Activated naive CD8-positive, alpha-beta T cell (primary cell): ENCODE measurements around the gene ZNF578.
"Not testable (repeated sequence)": the region's sequence is repeated elsewhere in the genome, so short reads cannot be mapped to it uniquely, and the experiment has no call there.

Experiments used
- H3K27ac Mint-ChIP-seq: one replicate; pipeline ENCODE4 v1.8.0; 2021; ENCODE audit warnings: mixed read lengths
- H3K27me3 Mint-ChIP-seq: one replicate; pipeline ENCODE4 v1.8.0; 2021; ENCODE audit warnings: mixed read lengths
- H3K36me3 Mint-ChIP-seq: one replicate; pipeline ENCODE4 v1.8.0; 2021; ENCODE audit warnings: mixed read lengths
- H3K4me1 Mint-ChIP-seq: one replicate; pipeline ENCODE4 v1.8.0; 2021; ENCODE audit warnings: low read depth, mixed read lengths
- H3K4me3 Mint-ChIP-seq: one replicate; pipeline ENCODE4 v1.8.0; 2021; ENCODE audit warnings: mild to moderate bottlenecking, mixed read lengths
- H3K9me3 Mint-ChIP-seq: one replicate; pipeline ENCODE4 v1.8.0; 2021; ENCODE audit warnings: low read depth, mixed read lengths

The ZNF578 gene

GRCh38 chr19:52532480-52532879, 79.1 kb downstream of the ZNF578 start:
- Mint-ChIP-seq H3K4me3 (no peak overlapping the region), H3K36me3 (peaks cover 14% of the 10 kb centered on the region), H3K9me3 (no peaks in the 10 kb centered on the region), H3K27ac (no peak overlapping the region), H3K4me1 (peaks cover 36% of the 10 kb centered on the region), H3K27me3 (no peaks in the 10 kb centered on the region)

- Mint-ChIP-seq H3K9me3 (no peaks in the 10 kb centered on the region), H3K36me3 (peaks cover 18% of the 10 kb centered on the region), H3K27me3 (no peaks in the 10 kb centered on the region), H3K4me3 (peak overlapping the region; percentile 57), H3K4me1 (peaks cover 31% of the 10 kb centered on the region), H3K27ac (no peak overlapping the region)
These were observed 80.5 kb downstream of the ZNF578 start for GRCh38 chr19:52533901-52534300.

- not testable (repeated sequence) for H3K9me3 Mint-ChIP-seq, H3K27me3 Mint-ChIP-seq, H3K27ac Mint-ChIP-seq
- Mint-ChIP-seq H3K4me3 (peak overlapping the region; percentile 92), H3K36me3 (peaks cover 20% of the 10 kb centered on the region), H3K4me1 (peaks cover 31% of the 10 kb centered on the region)
These were observed 82.0 kb downstream of the ZNF578 start for GRCh38 chr19:52535385-52535770.

GRCh38 chr19:52535771-52536447, 82.6 kb downstream of the ZNF578 start:
- Mint-ChIP-seq H3K27ac (peak overlapping the region; percentile 92), H3K36me3 (peaks cover 24% of the 10 kb centered on the region), H3K4me3 (peak overlapping the region; percentile 92), H3K27me3 (no peaks in the 10 kb centered on the region), H3K4me1 (peaks cover 33% of the 10 kb centered on the region), H3K9me3 (no peaks in the 10 kb centered on the region)

- H3K27ac Mint-ChIP-seq, result peak overlapping the region; percentile 92
- peaks cover 24% of the 10 kb centered on the region for H3K36me3 Mint-ChIP-seq
- no peaks in the 10 kb centered on the region for H3K9me3 Mint-ChIP-seq
- peaks cover 32% of the 10 kb centered on the region for H3K4me1 Mint-ChIP-seq
- peak overlapping the region; percentile 92 for H3K4me3 Mint-ChIP-seq
- no peaks in the 10 kb centered on the region for H3K27me3 Mint-ChIP-seq
These were observed 83.1 kb downstream of the ZNF578 start for GRCh38 chr19:52536448-52536800.

GRCh38 chr19:52538815-52539214, 85.5 kb downstream of the ZNF578 start:
- H3K27ac Mint-ChIP-seq, H3K9me3 Mint-ChIP-seq, H3K27me3 Mint-ChIP-seq, H3K4me3 Mint-ChIP-seq: not testable (repeated sequence)
- peaks cover 28% of the 10 kb centered on the region for H3K36me3 Mint-ChIP-seq
- H3K4me1 Mint-ChIP-seq, result peaks cover 39% of the 10 kb centered on the region

GRCh38 chr19:52541176-52541575, 87.8 kb downstream of the ZNF578 start:
- H3K9me3 Mint-ChIP-seq, H3K27ac Mint-ChIP-seq, H3K27me3 Mint-ChIP-seq, H3K4me3 Mint-ChIP-seq: not testable (repeated sequence)
- Mint-ChIP-seq H3K4me1 (peaks cover 36% of the 10 kb centered on the region), H3K36me3 (peaks cover 37% of the 10 kb centered on the region)

- Mint-ChIP-seq H3K27ac (no peak overlapping the region), H3K9me3 (peaks cover 3% of the 10 kb centered on the region), H3K27me3 (no peaks in the 10 kb centered on the region), H3K36me3 (peaks cover 38% of the 10 kb centered on the region), H3K4me1 (peaks cover 33% of the 10 kb centered on the region), H3K4me3 (no peak overlapping the region)
These were observed 88.3 kb downstream of the ZNF578 start for GRCh38 chr19:52541608-52542007.

- not testable (repeated sequence) for H3K27me3 Mint-ChIP-seq, H3K9me3 Mint-ChIP-seq
- Mint-ChIP-seq H3K4me3 (peak overlapping the region; percentile 33), H3K4me1 (peaks cover 27% of the 10 kb centered on the region), H3K36me3 (peaks cover 43% of the 10 kb centered on the region), H3K27ac (peak overlapping the region; percentile 1)
These were observed 89.2 kb downstream of the ZNF578 start for GRCh38 chr19:52542541-52542940.

- Mint-ChIP-seq H3K4me1 (peaks cover 27% of the 10 kb centered on the region), H3K4me3 (peak overlapping the region; percentile 33), H3K9me3 (peaks cover 3% of the 10 kb centered on the region), H3K27ac (peak overlapping the region; percentile 59), H3K36me3 (peaks cover 49% of the 10 kb centered on the region), H3K27me3 (no peaks in the 10 kb centered on the region)
These were observed 89.8 kb downstream of the ZNF578 start for GRCh38 chr19:52542984-52543664.

- H3K4me1 Mint-ChIP-seq, result no peaks in the 10 kb centered on the region
- H3K9me3 Mint-ChIP-seq, result peaks cover 30% of the 10 kb centered on the region
These were observed 101.0 kb downstream of the ZNF578 start for GRCh38 chr19:52554216-52554971.

GRCh38 chr19:52557231-52557995, 104.1 kb downstream of the ZNF578 start:
- H3K27me3 Mint-ChIP-seq, result no peaks in the 10 kb centered on the region
- H3K4me3 Mint-ChIP-seq, result no peak overlapping the region
- H3K36me3 Mint-ChIP-seq, result peaks cover 67% of the 10 kb centered on the region
- no peaks in the 10 kb centered on the region for H3K4me1 Mint-ChIP-seq
- no peak overlapping the region for H3K27ac Mint-ChIP-seq
- peaks cover 30% of the 10 kb centered on the region for H3K9me3 Mint-ChIP-seq

More at GRCh38 chr19:52554216-52554971, 101.0 kb downstream of the ZNF578 start:
- Mint-ChIP-seq H3K27me3 (no peaks in the 10 kb centered on the region), H3K36me3 (peaks cover 62% of the 10 kb centered on the region), H3K27ac (no peak overlapping the region), H3K4me3 (no peak overlapping the region)

GRCh38 chr19:52558732-52559445, 105.5 kb downstream of the ZNF578 start:
- not testable (repeated sequence) for H3K4me1 Mint-ChIP-seq, H3K27me3 Mint-ChIP-seq, H3K27ac Mint-ChIP-seq, H3K4me3 Mint-ChIP-seq
- Mint-ChIP-seq H3K36me3 (peaks cover 66% of the 10 kb centered on the region), H3K9me3 (peaks cover 19% of the 10 kb centered on the region)

- not testable (repeated sequence) for H3K4me1 Mint-ChIP-seq, H3K27me3 Mint-ChIP-seq, H3K4me3 Mint-ChIP-seq, H3K27ac Mint-ChIP-seq, H3K9me3 Mint-ChIP-seq
- H3K36me3 Mint-ChIP-seq, result peaks cover 61% of the 10 kb centered on the region
These were observed 108.3 kb downstream of the ZNF578 start for GRCh38 chr19:52561611-52562010.
